ENCODE results near the gene TMPO. TPM values are rescaled to one million over a fixed set of nuclear protein-coding genes. Genes with fewer than 3 reads are reported as not detected.
"Not testable (repeated sequence)": the region's sequence is repeated elsewhere in the genome, so short reads cannot be mapped to it uniquely, and the experiment has no call there.

TMPO gene
- polyA plus RNA-seq, 1 donor from 2014 or later: 143 TPM

DNA sequence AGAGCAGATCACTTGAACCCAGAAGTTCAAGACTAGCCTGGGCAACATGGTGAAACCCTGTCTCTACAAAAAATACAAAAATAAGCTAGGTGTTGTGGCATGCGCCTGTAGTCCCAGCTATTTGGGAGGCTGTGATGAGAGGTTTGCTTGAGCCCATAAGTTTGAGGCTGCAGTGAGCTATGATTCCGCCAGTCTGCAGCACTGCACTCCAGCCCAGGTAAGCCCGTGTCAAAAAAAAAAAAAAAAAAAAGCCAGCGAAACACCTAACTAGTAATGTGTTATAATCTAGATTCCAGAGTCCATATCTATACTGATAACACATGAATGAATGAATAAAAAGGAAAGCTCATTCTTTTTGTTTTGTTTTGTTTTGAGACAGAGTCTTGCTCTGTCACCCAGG lies 59.6 kb downstream of the TMPO start:
- Histone ChIP-seq H3F3A (ENCODE audit: insufficient read depth, low read length, poor library complexity, severe bottlenecking) (no peaks in the 10 kb centered on the region), H3K4me2 (ENCODE audit: low read length) (no peak overlapping the region), H3K27me3 (ENCODE audit: insufficient read depth, low read depth, low read length) (no peaks in the 10 kb centered on the region), H3K9ac (ENCODE audit: low read length) (no peak overlapping the region), H3K79me2 (replicated peaks; ENCODE audit: insufficient read depth, low read length) (no peaks in the 10 kb centered on the region), H3K9me3 (ENCODE audit: low read length) (no peaks in the 10 kb centered on the region), H3K9me2 (ENCODE audit: insufficient read depth, low read length) (no peaks in the 10 kb centered on the region), H3K4me3 (ENCODE audit: low read length) (no peak overlapping the region), H4K20me1 (ENCODE audit: insufficient read depth) (no peaks in the 10 kb centered on the region), H3K36me3 (ENCODE audit: insufficient read depth, low read length) (no peaks in the 10 kb centered on the region), H3K27ac (ENCODE audit: low read length) (no peak overlapping the region), H2AFZ (ENCODE audit: low read depth, low read length) (no peak overlapping the region)
- no peak for TF ChIP-seq TAF1 (IDR thresholded peaks at IDR 0.05; ENCODE audit: low read depth)
- no peak for TF ChIP-seq POLR2AphosphoS5 (IDR thresholded peaks at IDR 0.05)
- TF ChIP-seq MXI1 (conservative IDR thresholded peaks at IDR 0.05; ENCODE audit: poor library complexity, severe bottlenecking): no peak
- TF ChIP-seq EZH2 (IDR thresholded peaks at IDR 0.05; ENCODE audit: borderline replicate concordance, insufficient read depth, low read length, poor library complexity, severe bottlenecking): no peak
- TF ChIP-seq EP300 (conservative IDR thresholded peaks at IDR 0.05; ENCODE audit: poor library complexity, severe bottlenecking): no peak
- TF ChIP-seq SMC3 (conservative IDR thresholded peaks at IDR 0.05; ENCODE audit: poor library complexity): no peak
- TF ChIP-seq, protein P1, sequence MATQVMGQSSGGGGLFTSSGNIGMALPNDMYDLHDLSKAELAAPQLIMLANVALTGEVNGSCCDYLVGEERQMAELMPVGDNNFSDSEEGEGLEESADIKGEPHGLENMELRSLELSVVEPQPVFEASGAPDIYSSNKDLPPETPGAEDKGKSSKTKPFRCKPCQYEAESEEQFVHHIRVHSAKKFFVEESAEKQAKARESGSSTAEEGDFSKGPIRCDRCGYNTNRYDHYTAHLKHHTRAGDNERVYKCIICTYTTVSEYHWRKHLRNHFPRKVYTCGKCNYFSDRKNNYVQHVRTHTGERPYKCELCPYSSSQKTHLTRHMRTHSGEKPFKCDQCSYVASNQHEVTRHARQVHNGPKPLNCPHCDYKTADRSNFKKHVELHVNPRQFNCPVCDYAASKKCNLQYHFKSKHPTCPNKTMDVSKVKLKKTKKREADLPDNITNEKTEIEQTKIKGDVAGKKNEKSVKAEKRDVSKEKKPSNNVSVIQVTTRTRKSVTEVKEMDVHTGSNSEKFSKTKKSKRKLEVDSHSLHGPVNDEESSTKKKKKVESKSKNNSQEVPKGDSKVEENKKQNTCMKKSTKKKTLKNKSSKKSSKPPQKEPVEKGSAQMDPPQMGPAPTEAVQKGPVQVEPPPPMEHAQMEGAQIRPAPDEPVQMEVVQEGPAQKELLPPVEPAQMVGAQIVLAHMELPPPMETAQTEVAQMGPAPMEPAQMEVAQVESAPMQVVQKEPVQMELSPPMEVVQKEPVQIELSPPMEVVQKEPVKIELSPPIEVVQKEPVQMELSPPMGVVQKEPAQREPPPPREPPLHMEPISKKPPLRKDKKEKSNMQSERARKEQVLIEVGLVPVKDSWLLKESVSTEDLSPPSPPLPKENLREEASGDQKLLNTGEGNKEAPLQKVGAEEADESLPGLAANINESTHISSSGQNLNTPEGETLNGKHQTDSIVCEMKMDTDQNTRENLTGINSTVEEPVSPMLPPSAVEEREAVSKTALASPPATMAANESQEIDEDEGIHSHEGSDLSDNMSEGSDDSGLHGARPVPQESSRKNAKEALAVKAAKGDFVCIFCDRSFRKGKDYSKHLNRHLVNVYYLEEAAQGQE (IDR thresholded peaks at IDR 0.05; ENCODE audit: borderline replicate concordance): no peak
- TF ChIP-seq, protein P2, sequence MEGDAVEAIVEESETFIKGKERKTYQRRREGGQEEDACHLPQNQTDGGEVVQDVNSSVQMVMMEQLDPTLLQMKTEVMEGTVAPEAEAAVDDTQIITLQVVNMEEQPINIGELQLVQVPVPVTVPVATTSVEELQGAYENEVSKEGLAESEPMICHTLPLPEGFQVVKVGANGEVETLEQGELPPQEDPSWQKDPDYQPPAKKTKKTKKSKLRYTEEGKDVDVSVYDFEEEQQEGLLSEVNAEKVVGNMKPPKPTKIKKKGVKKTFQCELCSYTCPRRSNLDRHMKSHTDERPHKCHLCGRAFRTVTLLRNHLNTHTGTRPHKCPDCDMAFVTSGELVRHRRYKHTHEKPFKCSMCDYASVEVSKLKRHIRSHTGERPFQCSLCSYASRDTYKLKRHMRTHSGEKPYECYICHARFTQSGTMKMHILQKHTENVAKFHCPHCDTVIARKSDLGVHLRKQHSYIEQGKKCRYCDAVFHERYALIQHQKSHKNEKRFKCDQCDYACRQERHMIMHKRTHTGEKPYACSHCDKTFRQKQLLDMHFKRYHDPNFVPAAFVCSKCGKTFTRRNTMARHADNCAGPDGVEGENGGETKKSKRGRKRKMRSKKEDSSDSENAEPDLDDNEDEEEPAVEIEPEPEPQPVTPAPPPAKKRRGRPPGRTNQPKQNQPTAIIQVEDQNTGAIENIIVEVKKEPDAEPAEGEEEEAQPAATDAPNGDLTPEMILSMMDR (IDR thresholded peaks at IDR 0.05; ENCODE audit: poor library complexity, severe bottlenecking): no peak
- no peak for TF ChIP-seq RAD21 (conservative IDR thresholded peaks at IDR 0.05)

DNA sequence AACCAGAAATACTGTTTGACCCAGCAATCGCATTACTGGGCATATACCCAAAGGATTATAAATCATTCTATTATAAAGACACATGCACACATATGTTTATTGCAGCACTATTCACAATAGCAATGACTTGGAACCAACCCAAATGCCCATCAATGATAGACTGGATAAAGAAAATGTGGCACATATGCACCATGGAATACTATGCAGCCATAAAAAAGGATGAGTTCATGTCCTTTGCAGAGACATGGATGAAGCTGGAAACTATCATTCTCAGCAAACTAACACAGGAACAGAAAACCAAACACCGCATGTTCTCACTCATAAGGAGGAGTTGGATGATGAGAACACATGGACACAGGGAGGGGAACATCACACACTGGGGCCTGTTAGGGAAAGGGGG lies 61.4 kb downstream of the TMPO start:
- not testable (repeated sequence) for H4K20me1 ChIP-seq (ENCODE audit: insufficient read depth); H3K9me2 ChIP-seq (ENCODE audit: insufficient read depth, low read length); H2AFZ ChIP-seq (ENCODE audit: low read depth, low read length); H3K27me3 ChIP-seq (ENCODE audit: insufficient read depth, low read depth, low read length); H3K9me3 ChIP-seq (ENCODE audit: low read length); H3K9ac ChIP-seq (ENCODE audit: low read length); H3K36me3 ChIP-seq (ENCODE audit: insufficient read depth, low read length); H3K79me2 ChIP-seq (replicated peaks; ENCODE audit: insufficient read depth, low read length); H3K4me3 ChIP-seq (ENCODE audit: low read length); H3K27ac ChIP-seq (ENCODE audit: low read length); H3K4me2 ChIP-seq (ENCODE audit: low read length); H3F3A ChIP-seq (ENCODE audit: insufficient read depth, low read length, poor library complexity, severe bottlenecking)

DNA sequence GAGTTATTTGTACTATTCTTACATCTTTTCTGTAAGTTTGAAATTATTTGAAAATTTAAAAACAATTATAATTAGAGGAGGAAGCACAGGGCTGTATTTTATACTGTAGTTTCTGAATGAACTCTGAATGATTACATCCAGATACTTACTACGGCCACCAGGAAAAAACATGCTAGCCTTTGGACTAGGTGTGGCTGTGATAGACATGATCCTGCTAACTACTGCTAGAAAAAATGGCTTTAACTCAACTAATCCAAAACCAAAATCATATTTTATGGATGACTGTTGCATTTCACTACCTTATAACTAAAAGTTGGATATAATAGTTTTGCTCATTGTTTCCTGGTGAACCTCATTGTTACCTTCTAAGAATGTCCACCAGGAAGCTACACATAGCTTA lies 63.0 kb downstream of the TMPO start:
- no peaks in the 10 kb centered on the region for H4K20me1 ChIP-seq (ENCODE audit: insufficient read depth)
- no peak overlapping the region for H3K4me3 ChIP-seq (ENCODE audit: low read length)
- no peak overlapping the region for H3K4me2 ChIP-seq (ENCODE audit: low read length)
- H3K9me2 ChIP-seq (ENCODE audit: insufficient read depth, low read length): no peaks in the 10 kb centered on the region
- H2AFZ ChIP-seq (ENCODE audit: low read depth, low read length): no peak overlapping the region
- no peak overlapping the region for H3K9ac ChIP-seq (ENCODE audit: low read length)
- no peak overlapping the region for H3K27ac ChIP-seq (ENCODE audit: low read length)
- no peak for TF ChIP-seq EP300 (conservative IDR thresholded peaks at IDR 0.05; ENCODE audit: poor library complexity, severe bottlenecking)
- TF ChIP-seq RAD21 (conservative IDR thresholded peaks at IDR 0.05): no peak
- TF ChIP-seq TAF1 (IDR thresholded peaks at IDR 0.05; ENCODE audit: low read depth): no peak
- no peak for TF ChIP-seq SMC3 (conservative IDR thresholded peaks at IDR 0.05; ENCODE audit: poor library complexity)
- TF ChIP-seq EZH2 (IDR thresholded peaks at IDR 0.05; ENCODE audit: borderline replicate concordance, insufficient read depth, low read length, poor library complexity, severe bottlenecking): no peak
- no peak for TF ChIP-seq MXI1 (conservative IDR thresholded peaks at IDR 0.05; ENCODE audit: poor library complexity, severe bottlenecking)
- TF ChIP-seq, protein P2 (IDR thresholded peaks at IDR 0.05; ENCODE audit: poor library complexity, severe bottlenecking): no peak
- TF ChIP-seq POLR2AphosphoS5 (IDR thresholded peaks at IDR 0.05): no peak
- TF ChIP-seq, protein P1 (IDR thresholded peaks at IDR 0.05; ENCODE audit: borderline replicate concordance): no peak
- no peaks in the 10 kb centered on the region for H3K79me2 ChIP-seq (replicated peaks; ENCODE audit: insufficient read depth, low read length)
- H3K9me3 ChIP-seq (ENCODE audit: low read length): no peaks in the 10 kb centered on the region
- no peaks in the 10 kb centered on the region for H3K36me3 ChIP-seq (ENCODE audit: insufficient read depth, low read length)
- H3K27me3 ChIP-seq (ENCODE audit: insufficient read depth, low read depth, low read length): no peaks in the 10 kb centered on the region
- no peaks in the 10 kb centered on the region for H3F3A ChIP-seq (ENCODE audit: insufficient read depth, low read length, poor library complexity, severe bottlenecking)

Data from neural cell (in vitro differentiated cells).